SK-N-SH treated with all-trans-retinoic acid at 6 μM for 48 hours (cell line): Measurements from ENCODE around the gene PMVK.

ENCODE experiments used
- ATAC-seq: fragments of 200-7000 bp; cut with Tn5 transposase; 3 replicates; pipeline ENCODE4 v1.9.1; 2020; ENCODE audit warnings: mild to moderate bottlenecking, moderate library complexity
- ARNTL ChIP-seq: fragments of 450-650 bp; formaldehyde crosslinking; IDR thresholded peaks from 2 replicates; pipeline ENCODE4 v1.5.0; 2020; ENCODE audit warnings: low read depth, mild to moderate bottlenecking, moderate library complexity, borderline replicate concordance
- CREB5 ChIP-seq: fragments of 250-450 bp; sonication (Bioruptor Pico); IDR thresholded peaks from 2 replicates; pipeline ENCODE4 v1.5.1; 2020; ENCODE audit warnings: low read depth, mild to moderate bottlenecking, moderate library complexity
- CSDC2 ChIP-seq: fragments of 250-450 bp; sonication (Bioruptor Pico); IDR thresholded peaks from 2 replicates; pipeline ENCODE4 v1.5.0; 2020; ENCODE audit warnings: mild to moderate bottlenecking, moderate library complexity
- CSRNP3 ChIP-seq: fragments of 250-450 bp; sonication (Bioruptor Pico); IDR thresholded peaks from 2 replicates; pipeline ENCODE4 v1.5.1; 2021; ENCODE audit warnings: mild to moderate bottlenecking, moderate library complexity
- ESRRG ChIP-seq: fragments of 250-450 bp; sonication (Bioruptor Pico); IDR thresholded peaks from 2 replicates; pipeline ENCODE4 v1.6.1; 2021; ENCODE audit warnings: mild to moderate bottlenecking
- GLIS3 ChIP-seq: fragments of 250-450 bp; sonication (Bioruptor Pico); IDR thresholded peaks from 2 replicates; pipeline ENCODE4 v1.5.0; 2020; ENCODE audit warnings: mild to moderate bottlenecking, moderate library complexity
- ISL1 ChIP-seq: fragments of 250-450 bp; sonication (Bioruptor Pico); IDR thresholded peaks from 2 replicates; pipeline ENCODE4 v2.1.2; 2022; ENCODE audit warnings: mild to moderate bottlenecking, moderate library complexity
- OSR1 ChIP-seq: fragments of 250-450 bp; sonication (Bioruptor Pico); IDR thresholded peaks from 2 replicates; pipeline ENCODE4 v1.8.0; 2022; ENCODE audit warnings: moderate library complexity, mild to moderate bottlenecking, inconsistent platforms
- PATZ1 ChIP-seq: fragments of 250-450 bp; sonication (Bioruptor Pico); IDR thresholded peaks from 2 replicates; pipeline ENCODE4 v1.8.0; 2020; ENCODE audit warnings: mild to moderate bottlenecking, moderate library complexity, borderline replicate concordance
- POU6F1 ChIP-seq: fragments of 250-450 bp; sonication (Bioruptor Pico); IDR thresholded peaks from 2 replicates; pipeline ENCODE4 v1.8.0; 2021; ENCODE audit warnings: low read depth, mild to moderate bottlenecking, moderate library complexity, borderline replicate concordance
- PPARA ChIP-seq: fragments of 250-450 bp; sonication (Bioruptor Pico); IDR thresholded peaks from 2 replicates; pipeline ENCODE4 v1.5.0; 2020; ENCODE audit warnings: mild to moderate bottlenecking, borderline replicate concordance
- SNAI2 ChIP-seq: fragments of 250-450 bp; sonication (Bioruptor Pico); IDR thresholded peaks from 2 replicates; pipeline ENCODE4 v1.5.0; 2020; ENCODE audit warnings: mild to moderate bottlenecking, moderate library complexity
- TCF4 ChIP-seq: fragments of 250-450 bp; sonication (Bioruptor Pico); IDR thresholded peaks from 2 replicates; pipeline ENCODE4 v1.8.0; 2021; ENCODE audit warnings: mild to moderate bottlenecking, moderate library complexity, borderline replicate concordance
- TOX ChIP-seq: fragments of 250-450 bp; sonication (Bioruptor Pico); IDR thresholded peaks from 2 replicates; pipeline ENCODE4 v1.8.0; 2021; ENCODE audit warnings: mild to moderate bottlenecking, moderate library complexity, borderline replicate concordance
- TSHZ2 ChIP-seq: fragments of 250-450 bp; sonication (Bioruptor Pico); IDR thresholded peaks from 2 replicates; pipeline ENCODE4 v1.5.0; 2020; ENCODE audit warnings: mild to moderate bottlenecking, moderate library complexity
- ZC3H10 ChIP-seq: fragments of 250-450 bp; sonication (Bioruptor Pico); IDR thresholded peaks from 2 replicates; pipeline ENCODE4 v1.5.1; 2021; ENCODE audit warnings: mild to moderate bottlenecking, moderate library complexity
- ZFP3 ChIP-seq: fragments of 250-450 bp; sonication (Bioruptor Pico); IDR thresholded peaks from 2 replicates; pipeline ENCODE4 v1.5.0; 2020; ENCODE audit warnings: mild to moderate bottlenecking, moderate library complexity
- ZNF70 ChIP-seq: fragments of 450-650 bp; formaldehyde crosslinking; IDR thresholded peaks from 2 replicates; pipeline ENCODE4 v1.5.0; 2020; ENCODE audit warnings: mild to moderate bottlenecking, moderate library complexity
- ZNF8 ChIP-seq: fragments of 450-650 bp; formaldehyde crosslinking; IDR thresholded peaks from 2 replicates; pipeline ENCODE4 v1.5.0; 2020; ENCODE audit warnings: mild to moderate bottlenecking, moderate library complexity

The PMVK gene

GRCh38 chr1:154880671-154881070 is 55.8 kb downstream of the PMVK start (continued):
- no peak for TF ChIP-seq TSHZ2 (CRISPR knock-in tag)

- no peak for ATAC-seq
- no peak for TF ChIP-seq ZC3H10
- TF ChIP-seq OSR1 (CRISPR knock-in tag) = no peak
- TF ChIP-seq POU6F1 (CRISPR knock-in tag) = no peak
- no peak for TF ChIP-seq ARNTL (CRISPR knock-in tag)
- TF ChIP-seq ZNF70 = no peak
- no peak for TF ChIP-seq SNAI2 (CRISPR knock-in tag)
- TF ChIP-seq CSRNP3 = no peak
- TF ChIP-seq PATZ1 = no peak
- no peak for TF ChIP-seq ZNF8
- no peak for TF ChIP-seq CSDC2 (CRISPR knock-in tag)
- TF ChIP-seq ZFP3 = no peak
Measured at GRCh38 chr1:154879038-154879421, 57.5 kb downstream of the PMVK start.

- TF ChIP-seq ZNF8 (no peak), ISL1 (CRISPR knock-in tag) (no peak)
- ATAC-seq = peak; percentile 99
Measured at GRCh38 chr1:154878371-154879037, 58.0 kb downstream of the PMVK start.

- no peak for ATAC-seq
- TF ChIP-seq CREB5 = no peak
- TF ChIP-seq ISL1 (CRISPR knock-in tag) = no peak
- no peak for TF ChIP-seq ESRRG (CRISPR knock-in tag)
- no peak for TF ChIP-seq ZFP3
- TF ChIP-seq TSHZ2 (CRISPR knock-in tag) = no peak
- TF ChIP-seq GLIS3 (CRISPR knock-in tag) = no peak
- TF ChIP-seq TOX (CRISPR knock-in tag) = no peak
- TF ChIP-seq TCF4 (CRISPR knock-in tag) = no peak
- no peak for TF ChIP-seq ZNF8
- TF ChIP-seq POU6F1 (CRISPR knock-in tag) = no peak
- TF ChIP-seq PPARA (CRISPR knock-in tag) = no peak
- no peak for TF ChIP-seq ARNTL (CRISPR knock-in tag)
- TF ChIP-seq ZC3H10 = no peak
- no peak for TF ChIP-seq SNAI2 (CRISPR knock-in tag)
- no peak for TF ChIP-seq OSR1 (CRISPR knock-in tag)
- no peak for TF ChIP-seq ZNF70
- no peak for TF ChIP-seq CSRNP3
Measured at GRCh38 chr1:154877370-154877974, 59.0 kb downstream of the PMVK start.
